GM13976 (cell line): ENCODE measurements around the gene NPDC1.

Source experiments
- DNase-seq: peaks from one replicate; pipeline ENCODE4 v3.0.0; 2012; ENCODE audit warnings: low spot score
- CTCF ChIP-seq: IDR thresholded peaks from 2 replicates; pipeline ENCODE4 v1.5.1; 2012; ENCODE audit warnings: borderline replicate concordance, mild to moderate bottlenecking; ENCODE audit not compliant: insufficient read depth; ENCODE audit errors: extremely low read depth, missing control alignments, control extremely low read depth
- in situ Hi-C: fragments of 300-500 bp; cut with MboI; formaldehyde crosslinking; loops from one replicate; pipeline ENCODE4 v1.12.0; 2022; ENCODE audit warnings: low sequenced_read_pairs, mixed read lengths, inconsistent platforms; ENCODE audit not compliant: unreplicated experiment

NPDC1 gene

GRCh38 chr9:137015540-137015930 lies 30.4 kb downstream of the NPDC1 start:
- in situ Hi-C loops, result no loop called here
- no peak for DNase-seq
- TF ChIP-seq CTCF, result no peak

- TF ChIP-seq CTCF, result no peak
- no peak for DNase-seq
- in situ Hi-C loops, result no loop called here
These were observed 31.0 kb downstream of the NPDC1 start for GRCh38 chr9:137014776-137015539.

- in situ Hi-C loops, result no loop called here
- TF ChIP-seq CTCF, result no peak
- no peak for DNase-seq
These were observed 31.8 kb downstream of the NPDC1 start for GRCh38 chr9:137014166-137014565.

GRCh38 chr9:137013571-137013940 lies 32.4 kb downstream of the NPDC1 start:
- no peak for TF ChIP-seq CTCF
- in situ Hi-C loops, result no loop called here
- DNase-seq, result no peak

GRCh38 chr9:137012694-137013570 lies 33.0 kb downstream of the NPDC1 start:
- no peak for DNase-seq
- TF ChIP-seq CTCF, result no peak
- in situ Hi-C loops, result no loop called here

- in situ Hi-C loops, result no loop called here
- TF ChIP-seq CTCF, result no peak
- DNase-seq, result no peak
These were observed 33.9 kb downstream of the NPDC1 start for GRCh38 chr9:137011907-137012675.
